Coronary artery (tissue), 2 donors: Measurements from ENCODE around the gene RND3.

Experiments used
- DNase-seq: peaks from one replicate; pipeline ENCODE4 v3.0.0-alpha.2; 2017; ENCODE audit warnings: low spot score
- H3K27ac ChIP-seq, 2 donors: fragments of 200-600 bp; sonication (generic); one replicate each; pipeline ENCODE4 v1.5.1; 2016 to 2019
- H3K4me3 ChIP-seq: fragments of 200-600 bp; sonication (generic); 2 replicates; pipeline ENCODE4 v1.5.1; 2016; ENCODE audit warnings: mild to moderate bottlenecking, moderate library complexity
- TF ChIP-seq, protein P1 (sequence below): fragments of 200-600 bp; sonication (generic); IDR thresholded peaks from one replicate; pipeline ENCODE4 v1.5.1; 2019; ENCODE audit warnings: antibody characterized with exemption

The RND3 gene

DNA sequence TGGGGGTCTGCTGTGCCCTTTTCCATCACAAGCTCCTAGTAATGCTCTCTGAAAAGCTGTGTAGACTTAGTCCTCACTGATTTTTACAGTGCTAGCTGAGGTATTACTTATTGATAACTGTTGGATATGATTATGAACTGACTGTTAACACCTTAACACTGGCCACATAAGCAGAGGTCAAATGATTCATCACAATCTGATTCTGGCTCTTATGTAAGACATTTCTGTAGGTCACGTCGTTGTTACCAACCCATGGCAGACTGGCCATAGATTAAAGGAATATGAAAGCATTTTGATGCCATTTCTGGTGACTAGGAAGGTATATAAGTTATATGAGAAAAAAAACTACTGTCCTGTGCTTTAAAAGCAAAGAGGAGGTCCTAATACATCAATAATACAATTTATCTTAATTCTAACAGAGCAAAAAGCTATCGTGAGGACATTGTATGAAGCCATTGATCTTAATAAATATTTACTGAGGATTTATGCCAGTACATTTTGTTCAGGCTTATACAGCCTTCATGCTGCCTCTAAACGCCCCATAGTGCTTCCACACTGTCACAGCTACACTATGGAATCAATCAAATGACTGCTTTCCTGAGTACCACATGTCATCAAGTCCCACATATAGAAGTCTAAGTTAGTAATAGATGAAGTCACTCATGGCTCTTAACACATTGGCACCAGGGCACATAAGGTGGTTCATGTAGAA lies 6.9 kb upstream of the RND3 start:
- TF ChIP-seq, protein P1, sequence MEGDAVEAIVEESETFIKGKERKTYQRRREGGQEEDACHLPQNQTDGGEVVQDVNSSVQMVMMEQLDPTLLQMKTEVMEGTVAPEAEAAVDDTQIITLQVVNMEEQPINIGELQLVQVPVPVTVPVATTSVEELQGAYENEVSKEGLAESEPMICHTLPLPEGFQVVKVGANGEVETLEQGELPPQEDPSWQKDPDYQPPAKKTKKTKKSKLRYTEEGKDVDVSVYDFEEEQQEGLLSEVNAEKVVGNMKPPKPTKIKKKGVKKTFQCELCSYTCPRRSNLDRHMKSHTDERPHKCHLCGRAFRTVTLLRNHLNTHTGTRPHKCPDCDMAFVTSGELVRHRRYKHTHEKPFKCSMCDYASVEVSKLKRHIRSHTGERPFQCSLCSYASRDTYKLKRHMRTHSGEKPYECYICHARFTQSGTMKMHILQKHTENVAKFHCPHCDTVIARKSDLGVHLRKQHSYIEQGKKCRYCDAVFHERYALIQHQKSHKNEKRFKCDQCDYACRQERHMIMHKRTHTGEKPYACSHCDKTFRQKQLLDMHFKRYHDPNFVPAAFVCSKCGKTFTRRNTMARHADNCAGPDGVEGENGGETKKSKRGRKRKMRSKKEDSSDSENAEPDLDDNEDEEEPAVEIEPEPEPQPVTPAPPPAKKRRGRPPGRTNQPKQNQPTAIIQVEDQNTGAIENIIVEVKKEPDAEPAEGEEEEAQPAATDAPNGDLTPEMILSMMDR: no peak
- no peak for DNase-seq
- H3K4me3 ChIP-seq: no peak overlapping the region
- no peak overlapping the region for H3K27ac ChIP-seq

DNA sequence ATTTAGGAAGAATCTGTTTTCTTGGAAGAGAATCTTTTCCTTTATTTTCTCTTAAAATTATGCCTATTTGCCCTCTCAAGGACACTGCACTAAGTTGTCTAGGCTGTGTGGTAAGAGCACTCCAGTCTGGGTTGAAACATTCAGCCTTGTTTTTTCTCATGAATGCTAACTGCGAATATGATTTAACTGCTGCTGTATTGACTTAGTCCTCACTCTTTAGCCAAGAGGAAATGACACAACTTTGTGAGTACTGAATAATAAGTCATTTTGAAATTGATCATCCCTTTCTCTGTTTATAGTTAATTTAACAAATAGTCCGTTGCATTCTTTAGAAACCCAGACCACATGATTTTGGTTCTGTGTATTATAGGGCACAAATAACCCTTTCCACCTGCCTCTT lies 4.5 kb upstream of the RND3 start:
- Histone ChIP-seq H3K27ac (no peak overlapping the region), H3K4me3 (no peak overlapping the region)
- TF ChIP-seq, protein P1: no peak
- DNase-seq: no peak

DNA sequence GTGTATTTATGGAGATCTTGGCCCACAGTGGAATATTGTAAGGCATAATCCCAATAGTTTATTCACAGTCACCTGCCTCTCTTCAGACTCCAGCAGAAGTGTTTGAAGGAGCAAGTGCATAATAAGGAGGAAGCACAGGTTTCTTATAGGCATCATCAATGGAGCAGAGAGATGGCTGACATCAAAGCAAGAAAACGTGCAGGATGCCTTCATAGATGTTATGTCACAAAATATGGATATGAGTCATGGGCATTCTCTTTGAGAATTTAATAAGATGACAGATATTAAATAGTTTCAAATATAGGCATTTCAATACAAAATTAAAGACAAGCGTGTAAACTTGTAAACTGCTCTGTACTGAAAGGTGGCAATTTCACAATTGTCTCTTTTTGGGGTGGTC lies 4.0 kb upstream of the RND3 start:
- TF ChIP-seq, protein P1: no peak
- H3K27ac ChIP-seq: no peak overlapping the region
- no peak for DNase-seq
- no peak overlapping the region for H3K4me3 ChIP-seq

DNA sequence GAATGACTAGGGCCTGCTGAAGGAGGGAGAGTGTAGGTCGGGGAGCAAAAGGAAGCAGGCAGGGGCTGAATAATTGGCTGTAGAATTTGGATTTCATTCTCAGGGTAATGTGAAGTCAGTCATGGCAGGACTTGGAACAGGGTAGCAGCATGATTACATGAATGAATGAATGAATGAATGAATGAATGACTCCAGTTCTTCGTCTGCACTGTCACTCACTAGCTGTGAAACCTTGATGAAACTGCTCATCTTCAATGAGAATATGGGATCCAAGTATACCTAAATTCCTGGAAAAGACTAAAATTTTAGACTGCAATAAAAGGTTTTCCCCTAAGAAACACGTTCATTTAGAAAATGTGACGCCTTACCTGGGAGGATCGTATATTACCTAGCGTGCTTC lies 3.0 kb upstream of the RND3 start:
- TF ChIP-seq, protein P1: no peak
- H3K27ac ChIP-seq: no peak overlapping the region
- DNase-seq: no peak
- H3K4me3 ChIP-seq: no peak overlapping the region

DNA sequence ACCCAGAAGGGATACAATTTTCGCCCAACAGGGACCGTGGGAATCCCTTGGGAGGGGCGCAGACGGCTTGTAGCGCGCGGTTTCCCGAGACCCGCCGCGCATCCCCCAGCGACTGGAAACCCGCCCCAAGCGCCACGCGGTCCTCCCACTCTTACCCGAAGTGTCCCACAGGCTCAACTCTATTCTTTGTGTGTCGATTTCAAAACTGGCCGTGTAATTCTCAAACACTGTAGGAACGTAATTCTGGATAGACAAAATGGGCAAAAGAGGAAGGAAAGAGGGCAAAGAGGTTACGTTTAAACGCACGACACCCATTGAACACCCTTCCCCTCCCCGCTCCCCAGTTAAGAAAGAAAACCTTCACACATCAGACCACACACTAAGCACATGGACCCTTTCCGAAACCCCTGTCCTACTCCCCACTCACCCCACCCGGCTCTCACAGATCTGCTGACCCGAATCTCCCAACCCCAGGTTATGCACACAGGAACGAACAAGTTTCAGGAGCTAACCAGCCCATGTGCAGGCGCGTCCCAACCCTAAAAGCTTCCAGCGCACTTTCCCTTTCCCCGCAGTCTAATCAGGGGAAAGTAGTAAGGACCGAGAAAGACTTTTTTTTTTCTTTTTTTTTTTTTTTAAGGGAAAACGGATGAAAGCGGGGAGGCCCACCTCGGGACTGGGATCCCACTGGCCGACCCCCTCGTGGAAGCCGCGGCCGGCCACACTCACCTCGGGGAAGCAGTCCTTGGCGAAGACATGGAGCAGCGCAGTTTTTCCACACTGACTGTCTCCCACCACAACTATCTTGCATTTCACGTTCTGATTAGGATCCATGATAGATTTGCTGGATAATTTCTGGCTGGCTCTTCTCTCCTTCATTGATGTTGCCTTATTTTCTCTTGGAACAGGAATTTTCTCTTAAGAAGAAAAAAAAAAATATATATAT lies 655 bp downstream of the RND3 start:
- Histone ChIP-seq H3K4me3 (peak overlapping the region; percentile 76), H3K27ac (peak overlapping the region; percentile 91 to 99)
- TF ChIP-seq, protein P1: no peak
- DNase-seq: peak; percentile 81

DNA sequence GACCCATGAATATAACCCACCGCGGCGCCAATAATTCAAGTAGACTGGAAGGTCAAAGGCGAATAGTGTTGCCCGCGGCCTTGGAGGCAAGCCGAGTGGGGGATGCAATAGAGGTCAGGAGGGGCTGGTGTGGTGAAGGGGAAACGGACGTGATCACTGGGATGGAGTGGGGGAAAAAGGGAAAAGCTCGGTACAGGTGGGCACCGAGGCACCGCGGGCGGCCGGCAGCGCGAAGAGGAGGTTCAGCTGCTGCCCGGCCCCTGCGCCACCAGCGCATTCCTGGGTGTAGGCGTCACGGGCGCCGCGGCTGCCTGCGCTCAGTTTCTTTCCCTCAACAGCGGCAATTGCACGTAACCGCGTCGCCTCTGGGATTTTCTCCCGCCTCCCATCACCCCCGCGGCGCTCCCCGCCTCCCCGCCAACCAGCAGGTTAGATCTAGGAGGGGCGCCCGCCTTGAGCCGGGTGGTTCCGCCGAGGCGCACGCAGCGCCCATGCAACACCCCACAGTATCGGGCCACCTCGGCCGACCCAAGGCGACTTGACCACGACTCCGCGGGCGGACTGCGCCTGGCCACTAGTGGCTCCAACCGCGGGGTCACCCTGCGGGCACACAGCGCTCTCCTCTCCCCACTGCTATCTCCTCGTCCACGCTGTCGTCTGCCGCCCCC lies 1.5 kb downstream of the RND3 start:
- TF ChIP-seq, protein P1: no peak
- DNase-seq: peak; percentile 93
- H3K27ac ChIP-seq: peak overlapping the region; percentile 91 to 99
- peak overlapping the region; percentile 76 for H3K4me3 ChIP-seq
